HepG2 (cell line): Measurements from ENCODE around the gene CIAO3. TPM values are rescaled to one million over a fixed set of nuclear protein-coding genes. Genes with fewer than 3 reads are reported as not detected.

ENCODE experiments used
- NFE2L1 ChIP-seq: sonication (generic); formaldehyde crosslinking; IDR thresholded peaks from 2 replicates; pipeline ENCODE4 v1.4.0; 2020; ENCODE audit warnings: missing genetic modification reagents, mild to moderate bottlenecking, borderline replicate concordance
- PHF21A ChIP-seq: sonication (generic); formaldehyde crosslinking; IDR thresholded peaks from 2 replicates; pipeline ENCODE4 v1.5.0; 2020; ENCODE audit warnings: mild to moderate bottlenecking, missing genetic modification reagents
- RAD21 ChIP-seq: fragments of 450-650 bp; formaldehyde crosslinking; IDR thresholded peaks from 2 replicates; pipeline ENCODE4 v1.5.0; 2020; ENCODE audit warnings: mild to moderate bottlenecking
- TMF1 ChIP-seq: sonication (generic); formaldehyde crosslinking; IDR thresholded peaks from 2 replicates; pipeline ENCODE4 v1.8.1; 2022; ENCODE audit warnings: low read depth, missing genetic modification reagents
- ZKSCAN8 ChIP-seq: IDR thresholded peaks from 2 replicates; pipeline ENCODE4 v1.6.1; 2016; ENCODE audit warnings: borderline replicate concordance, missing genetic modification reagents, missing compliant biosample characterization
- ZNF331 ChIP-seq: sonication (generic); formaldehyde crosslinking; IDR thresholded peaks from 2 replicates; pipeline ENCODE4 v1.4.0; 2020; ENCODE audit warnings: missing genetic modification reagents
- ZNF350 ChIP-seq: sonication (generic); formaldehyde crosslinking; IDR thresholded peaks from 2 replicates; pipeline ENCODE4 v1.4.0; 2020; ENCODE audit warnings: mild to moderate bottlenecking, low read depth, missing genetic modification reagents, borderline replicate concordance
- ZNF850 ChIP-seq: sonication (generic); formaldehyde crosslinking; conservative IDR thresholded peaks from 2 replicates; pipeline ENCODE4 v1.9.0; 2021; ENCODE audit warnings: mild to moderate bottlenecking, missing genetic modification reagents
- ZSCAN31 ChIP-seq: sonication (generic); formaldehyde crosslinking; IDR thresholded peaks from 2 replicates; pipeline ENCODE4 v1.5.0; 2020; ENCODE audit warnings: low read depth, mild to moderate bottlenecking, missing genetic modification reagents
- polyA plus RNA-seq, 8 experiments: library from polyadenylated mRNA; depleted of rRNA in 3 of 8; stranded (reverse) in 7 of 8; unstranded in 1 of 8; fragments of >200 nt; fragmentation: Illumina TruSeq in 4 of 8; extraction: Trizol in 4 of 8; gene quantifications; 2 replicates each; pipeline versions ENCODE4 v1.2.1 to v1.2.3, GENCODE V29; 2011 to 2016; ENCODE audit warnings: low read depth in 4 of 8, missing spikeins in 1 of 8, mixed read lengths in 1 of 8; ENCODE audit not compliant: insufficient read depth in 1 of 8
- total RNA-seq, 5 experiments: library from RNA; depleted of rRNA; stranded (reverse); fragments of >200 nt; fragmentation: Illumina TruSeq; extraction: Trizol; gene quantifications; 2 replicates each; pipeline ENCODE4 v1.2.3, GENCODE V29; 2016; ENCODE audit warnings: low read depth in 1 of 5
- TF ChIP-seq, protein P1 (sequence below): sonication (generic); formaldehyde crosslinking; conservative IDR thresholded peaks from 2 replicates; pipeline ENCODE4 v1.8.0; 2022; ENCODE audit warnings: mild to moderate bottlenecking, moderate library complexity, missing genetic modification reagents
- TF ChIP-seq, protein P2 (sequence below): fragments of 450-650 bp; IDR thresholded peaks from 2 replicates; pipeline ENCODE4 v1.6.1; 2017
- TF ChIP-seq, protein P3 (sequence below), 2 experiments: sonication (generic) in 1 of 2; formaldehyde crosslinking in 1 of 2; IDR thresholded peaks; 2 replicates each; pipeline versions ENCODE4 v1.6.1 to v1.9.0; 2014 to 2022; ENCODE audit warnings: antibody characterized with exemption in 1 of 2, borderline replicate concordance in 1 of 2, inconsistent platforms in 1 of 2, low read depth in 1 of 2, missing genetic modification reagents in 1 of 2
- TF ChIP-seq, protein P4 (sequence below): sonication (generic); formaldehyde crosslinking; IDR thresholded peaks from 2 replicates; pipeline ENCODE4 v1.5.0; 2020; ENCODE audit warnings: missing genetic modification reagents
- TF ChIP-seq, protein P5 (sequence below): sonication (generic); formaldehyde crosslinking; IDR thresholded peaks from 2 replicates; pipeline ENCODE4 v1.8.0; 2022; ENCODE audit warnings: missing genetic modification reagents, mild to moderate bottlenecking, inconsistent platforms, borderline replicate concordance

CIAO3 gene
- total and polyA plus RNA-seq, 2 of the 13 experiments (the other 11 are each of a cell fraction or from before 2014, with no cell fraction given) = 21.7 to 25.0 TPM

DNA sequence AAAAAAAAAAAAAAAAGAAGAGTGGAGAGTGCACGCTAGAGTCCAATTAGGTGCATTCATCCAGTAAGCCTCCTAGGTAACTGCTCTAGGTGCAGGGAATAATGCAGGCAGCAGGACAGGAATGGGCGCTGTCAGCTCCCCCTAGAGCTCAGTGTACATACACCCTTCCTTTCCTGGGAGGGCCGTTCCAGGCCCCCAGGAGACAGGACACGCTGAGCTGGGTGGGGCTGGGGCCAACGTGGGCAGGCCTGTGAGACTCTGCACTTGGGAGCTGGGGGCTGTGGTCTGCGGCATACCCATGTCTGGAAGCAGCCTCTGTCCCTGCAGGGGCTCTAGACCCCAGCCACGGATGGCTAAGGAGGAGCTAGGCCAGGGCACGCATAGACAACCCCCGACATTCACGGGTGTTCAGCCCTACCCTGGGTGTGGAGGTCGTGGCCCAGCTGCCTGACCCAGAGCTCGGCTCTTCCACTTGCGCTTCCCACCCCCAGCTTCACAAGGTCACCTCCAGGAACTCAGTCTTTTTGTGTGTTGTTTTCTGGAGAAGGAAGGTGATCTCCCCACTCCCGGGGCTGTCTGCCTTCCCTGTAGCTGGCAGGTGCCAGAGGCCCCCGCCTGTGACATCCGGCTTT, 20.9 kb downstream of the CIAO3 start (continued):
- TF ChIP-seq, protein P1, sequence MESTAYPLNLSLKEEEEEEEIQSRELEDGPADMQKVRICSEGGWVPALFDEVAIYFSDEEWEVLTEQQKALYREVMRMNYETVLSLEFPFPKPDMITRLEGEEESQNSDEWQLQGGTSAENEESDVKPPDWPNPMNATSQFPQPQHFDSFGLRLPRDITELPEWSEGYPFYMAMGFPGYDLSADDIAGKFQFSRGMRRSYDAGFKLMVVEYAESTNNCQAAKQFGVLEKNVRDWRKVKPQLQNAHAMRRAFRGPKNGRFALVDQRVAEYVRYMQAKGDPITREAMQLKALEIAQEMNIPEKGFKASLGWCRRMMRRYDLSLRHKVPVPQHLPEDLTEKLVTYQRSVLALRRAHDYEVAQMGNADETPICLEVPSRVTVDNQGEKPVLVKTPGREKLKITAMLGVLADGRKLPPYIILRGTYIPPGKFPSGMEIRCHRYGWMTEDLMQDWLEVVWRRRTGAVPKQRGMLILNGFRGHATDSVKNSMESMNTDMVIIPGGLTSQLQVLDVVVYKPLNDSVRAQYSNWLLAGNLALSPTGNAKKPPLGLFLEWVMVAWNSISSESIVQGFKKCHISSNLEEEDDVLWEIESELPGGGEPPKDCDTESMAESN = 0 out of 2 replicates have a peak, but pooled peaks have one; percentile 44
- peak; percentile 45; the same call in 1 of the 2 replicates for TF ChIP-seq RAD21
- no peak; the same call in 1 of the 2 replicates for TF ChIP-seq PHF21A (CRISPR knock-in tag)
- no peak for TF ChIP-seq TMF1 (CRISPR knock-in tag)
- no peak for TF ChIP-seq ZKSCAN8 (CRISPR knock-in tag)
- no peak for TF ChIP-seq NFE2L1 (CRISPR knock-in tag)
- peak; percentile 34; the same call in 1 of the 2 replicates for TF ChIP-seq ZNF350 (CRISPR knock-in tag)
- TF ChIP-seq, protein P2, sequence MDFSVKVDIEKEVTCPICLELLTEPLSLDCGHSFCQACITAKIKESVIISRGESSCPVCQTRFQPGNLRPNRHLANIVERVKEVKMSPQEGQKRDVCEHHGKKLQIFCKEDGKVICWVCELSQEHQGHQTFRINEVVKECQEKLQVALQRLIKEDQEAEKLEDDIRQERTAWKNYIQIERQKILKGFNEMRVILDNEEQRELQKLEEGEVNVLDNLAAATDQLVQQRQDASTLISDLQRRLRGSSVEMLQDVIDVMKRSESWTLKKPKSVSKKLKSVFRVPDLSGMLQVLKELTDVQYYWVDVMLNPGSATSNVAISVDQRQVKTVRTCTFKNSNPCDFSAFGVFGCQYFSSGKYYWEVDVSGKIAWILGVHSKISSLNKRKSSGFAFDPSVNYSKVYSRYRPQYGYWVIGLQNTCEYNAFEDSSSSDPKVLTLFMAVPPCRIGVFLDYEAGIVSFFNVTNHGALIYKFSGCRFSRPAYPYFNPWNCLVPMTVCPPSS = no peak
- no peak for TF ChIP-seq ZSCAN31 (CRISPR knock-in tag)
- TF ChIP-seq, protein P3, sequence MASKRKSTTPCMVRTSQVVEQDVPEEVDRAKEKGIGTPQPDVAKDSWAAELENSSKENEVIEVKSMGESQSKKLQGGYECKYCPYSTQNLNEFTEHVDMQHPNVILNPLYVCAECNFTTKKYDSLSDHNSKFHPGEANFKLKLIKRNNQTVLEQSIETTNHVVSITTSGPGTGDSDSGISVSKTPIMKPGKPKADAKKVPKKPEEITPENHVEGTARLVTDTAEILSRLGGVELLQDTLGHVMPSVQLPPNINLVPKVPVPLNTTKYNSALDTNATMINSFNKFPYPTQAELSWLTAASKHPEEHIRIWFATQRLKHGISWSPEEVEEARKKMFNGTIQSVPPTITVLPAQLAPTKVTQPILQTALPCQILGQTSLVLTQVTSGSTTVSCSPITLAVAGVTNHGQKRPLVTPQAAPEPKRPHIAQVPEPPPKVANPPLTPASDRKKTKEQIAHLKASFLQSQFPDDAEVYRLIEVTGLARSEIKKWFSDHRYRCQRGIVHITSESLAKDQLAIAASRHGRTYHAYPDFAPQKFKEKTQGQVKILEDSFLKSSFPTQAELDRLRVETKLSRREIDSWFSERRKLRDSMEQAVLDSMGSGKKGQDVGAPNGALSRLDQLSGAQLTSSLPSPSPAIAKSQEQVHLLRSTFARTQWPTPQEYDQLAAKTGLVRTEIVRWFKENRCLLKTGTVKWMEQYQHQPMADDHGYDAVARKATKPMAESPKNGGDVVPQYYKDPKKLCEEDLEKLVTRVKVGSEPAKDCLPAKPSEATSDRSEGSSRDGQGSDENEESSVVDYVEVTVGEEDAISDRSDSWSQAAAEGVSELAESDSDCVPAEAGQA (IDR thresholded peaks at IDR 0.05; ENCODE audit: low read depth) = no peak
- TF ChIP-seq, protein P3 (CRISPR knock-in tag; IDR thresholded peaks at IDR 0.05; ENCODE audit: borderline replicate concordance) = 0 out of 2 replicates have a peak, but pooled peaks have one; percentile 11
- no peak for TF ChIP-seq ZNF331 (CRISPR knock-in tag)
- TF ChIP-seq, protein P4, sequence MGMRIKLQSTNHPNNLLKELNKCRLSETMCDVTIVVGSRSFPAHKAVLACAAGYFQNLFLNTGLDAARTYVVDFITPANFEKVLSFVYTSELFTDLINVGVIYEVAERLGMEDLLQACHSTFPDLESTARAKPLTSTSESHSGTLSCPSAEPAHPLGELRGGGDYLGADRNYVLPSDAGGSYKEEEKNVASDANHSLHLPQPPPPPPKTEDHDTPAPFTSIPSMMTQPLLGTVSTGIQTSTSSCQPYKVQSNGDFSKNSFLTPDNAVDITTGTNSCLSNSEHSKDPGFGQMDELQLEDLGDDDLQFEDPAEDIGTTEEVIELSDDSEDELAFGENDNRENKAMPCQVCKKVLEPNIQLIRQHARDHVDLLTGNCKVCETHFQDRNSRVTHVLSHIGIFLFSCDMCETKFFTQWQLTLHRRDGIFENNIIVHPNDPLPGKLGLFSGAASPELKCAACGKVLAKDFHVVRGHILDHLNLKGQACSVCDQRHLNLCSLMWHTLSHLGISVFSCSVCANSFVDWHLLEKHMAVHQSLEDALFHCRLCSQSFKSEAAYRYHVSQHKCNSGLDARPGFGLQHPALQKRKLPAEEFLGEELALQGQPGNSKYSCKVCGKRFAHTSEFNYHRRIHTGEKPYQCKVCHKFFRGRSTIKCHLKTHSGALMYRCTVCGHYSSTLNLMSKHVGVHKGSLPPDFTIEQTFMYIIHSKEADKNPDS (CRISPR knock-in tag) = no peak
- TF ChIP-seq, protein P5, sequence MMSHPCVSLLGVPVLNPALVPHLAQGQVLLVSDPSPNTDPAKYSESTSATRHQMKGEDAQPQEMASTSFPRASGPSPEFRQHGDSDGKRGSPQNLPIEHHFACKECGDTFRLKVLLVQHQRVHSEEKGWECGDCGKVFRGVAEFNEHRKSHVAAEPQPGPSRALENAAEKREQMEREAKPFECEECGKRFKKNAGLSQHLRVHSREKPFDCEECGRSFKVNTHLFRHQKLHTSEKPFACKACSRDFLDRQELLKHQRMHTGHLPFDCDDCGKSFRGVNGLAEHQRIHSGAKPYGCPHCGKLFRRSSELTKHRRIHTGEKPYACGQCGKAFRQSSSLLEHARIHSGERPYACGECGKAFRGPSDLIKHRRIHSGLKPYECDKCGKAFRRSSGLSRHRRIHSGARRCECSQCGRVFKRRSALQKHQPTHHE = no peak
- TF ChIP-seq ZNF850 (CRISPR knock-in tag) = no peak
